Activated T-cell treated with anti-CD3 and anti-CD28 coated beads for 4 hours (primary cell): ENCODE data around the gene CUTA.
"Not testable (repeated sequence)": the region's sequence is repeated elsewhere in the genome, so short reads cannot be mapped to it uniquely, and the experiment has no call there.

ENCODE experiments used
- DNase-seq: peaks from one replicate; pipeline ENCODE4 v3.0.0-alpha.2; 2020

The CUTA gene

DNA sequence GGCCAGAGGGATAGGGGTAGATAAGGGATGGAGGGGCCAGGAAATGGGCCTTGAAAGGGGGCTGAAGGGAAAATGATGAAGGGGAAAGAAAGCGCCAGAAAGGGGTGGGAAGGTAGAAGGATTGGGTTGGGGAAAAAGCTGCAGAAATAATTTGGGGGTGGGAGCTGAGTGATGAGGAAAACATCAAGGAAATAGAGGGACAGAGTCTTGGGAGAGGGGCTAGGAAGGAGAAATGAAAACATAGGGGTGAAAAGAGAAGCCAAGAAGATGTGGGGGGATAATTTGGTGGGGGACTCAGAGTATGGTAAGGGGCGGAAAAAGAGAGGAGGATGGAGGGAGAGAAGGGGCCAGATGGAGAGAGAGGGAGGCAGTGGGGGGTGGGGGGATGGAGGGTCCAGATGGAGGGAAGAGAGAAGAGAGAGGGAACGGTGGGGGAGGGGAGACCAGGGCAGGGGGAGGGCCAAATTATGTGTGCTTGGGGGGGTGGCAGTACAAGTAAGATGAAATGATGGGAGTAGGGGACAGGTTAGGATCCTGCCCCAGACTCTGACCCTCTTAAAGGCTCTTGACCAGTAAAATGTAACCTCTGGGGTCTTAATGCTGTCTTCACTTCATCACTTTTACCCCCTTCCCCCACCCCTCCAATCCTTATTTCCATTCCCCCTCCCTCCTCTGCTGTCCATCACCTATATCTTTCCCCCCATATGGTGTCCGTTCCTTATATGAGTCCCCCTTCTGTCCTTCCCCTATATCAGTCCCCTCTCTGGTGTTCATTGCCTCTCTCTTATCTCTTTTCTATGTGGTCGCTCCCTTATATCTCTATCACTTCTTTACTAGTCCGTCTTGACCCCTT, 2.8 kb upstream of the CUTA start:
- DNase-seq = no peak

DNA sequence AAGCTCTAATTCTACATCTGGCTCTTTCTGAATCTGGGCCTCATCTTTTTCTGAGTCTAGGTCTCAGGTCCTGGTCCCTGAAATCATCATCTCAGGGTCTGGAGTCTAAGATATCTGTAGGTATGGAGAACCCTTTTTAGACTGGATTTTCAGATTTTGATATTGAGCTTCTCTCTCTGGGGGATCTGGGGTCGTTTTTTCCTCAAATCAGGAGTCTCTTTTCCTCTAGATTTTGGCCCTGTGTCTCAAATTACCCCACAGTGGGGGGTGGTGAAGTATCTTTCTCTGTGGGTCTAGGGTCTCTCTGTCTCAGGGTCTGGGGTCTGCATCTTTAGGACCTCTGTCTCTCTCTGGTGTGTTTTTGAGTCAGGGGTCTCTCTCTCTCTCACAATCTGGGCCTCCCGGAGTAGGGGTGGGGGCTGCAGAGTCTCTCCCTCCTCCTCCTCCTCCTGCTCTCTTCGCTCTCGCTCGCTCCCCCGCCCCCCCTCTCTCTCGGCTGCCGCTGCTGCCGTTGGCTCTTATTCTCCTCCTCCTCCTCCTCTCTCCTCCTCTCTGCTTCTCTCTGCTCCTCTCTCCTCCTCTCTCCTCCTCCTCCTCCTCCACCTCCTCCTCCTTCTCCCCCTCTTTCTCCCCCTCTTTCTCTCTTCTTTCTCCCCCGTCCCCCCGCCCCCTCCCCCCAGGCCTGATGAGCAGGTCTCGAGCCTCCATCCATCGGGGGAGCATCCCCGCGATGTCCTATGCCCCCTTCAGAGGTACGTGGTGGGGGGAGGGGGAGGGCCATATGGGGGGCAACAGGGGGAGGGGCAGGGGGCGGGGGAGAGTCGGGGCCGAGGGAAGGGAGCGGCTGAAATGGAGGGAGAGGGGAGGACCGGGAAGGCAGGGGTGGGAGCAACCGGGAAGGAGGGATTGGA, 1.9 kb upstream of the CUTA start, which contains the start of gene SYNGAP1:
SYNGAP1 (plus strand) TSS at position 486 of the 911 bp plus-strand sequence; CDS start at position 686, 200 bp downstream.
- DNase-seq = peak; percentile 47

DNA sequence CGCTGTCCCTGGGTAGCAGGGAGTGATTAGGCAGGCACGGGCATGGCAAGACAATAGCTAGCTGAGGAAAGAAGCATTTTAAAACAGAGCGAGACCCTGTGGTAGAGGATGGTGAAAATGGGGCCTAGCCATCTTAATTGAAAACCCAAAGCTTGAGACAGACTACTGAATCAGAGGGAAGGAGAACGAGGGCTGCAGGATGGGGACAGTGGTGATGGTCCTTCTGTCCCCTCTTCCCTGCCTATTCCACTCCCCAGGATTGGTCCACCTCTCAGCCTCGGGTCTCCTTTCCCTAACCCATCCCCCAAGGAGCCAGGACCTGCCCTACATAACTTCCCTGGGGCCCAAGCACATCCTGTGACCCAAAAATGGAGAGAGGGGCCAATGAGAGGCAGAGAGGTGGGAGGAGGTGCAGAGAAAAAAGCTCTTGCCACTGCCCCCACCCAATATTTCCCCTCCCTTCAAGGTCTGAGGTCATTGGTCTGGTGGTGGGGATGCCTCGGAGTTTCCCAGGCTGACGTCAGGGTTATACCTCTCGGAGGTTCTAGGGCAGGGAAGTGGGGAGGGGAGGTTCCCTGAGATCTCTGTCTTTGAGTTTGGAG, 884 bp upstream of the CUTA start:
- DNase-seq = no peak

DNA sequence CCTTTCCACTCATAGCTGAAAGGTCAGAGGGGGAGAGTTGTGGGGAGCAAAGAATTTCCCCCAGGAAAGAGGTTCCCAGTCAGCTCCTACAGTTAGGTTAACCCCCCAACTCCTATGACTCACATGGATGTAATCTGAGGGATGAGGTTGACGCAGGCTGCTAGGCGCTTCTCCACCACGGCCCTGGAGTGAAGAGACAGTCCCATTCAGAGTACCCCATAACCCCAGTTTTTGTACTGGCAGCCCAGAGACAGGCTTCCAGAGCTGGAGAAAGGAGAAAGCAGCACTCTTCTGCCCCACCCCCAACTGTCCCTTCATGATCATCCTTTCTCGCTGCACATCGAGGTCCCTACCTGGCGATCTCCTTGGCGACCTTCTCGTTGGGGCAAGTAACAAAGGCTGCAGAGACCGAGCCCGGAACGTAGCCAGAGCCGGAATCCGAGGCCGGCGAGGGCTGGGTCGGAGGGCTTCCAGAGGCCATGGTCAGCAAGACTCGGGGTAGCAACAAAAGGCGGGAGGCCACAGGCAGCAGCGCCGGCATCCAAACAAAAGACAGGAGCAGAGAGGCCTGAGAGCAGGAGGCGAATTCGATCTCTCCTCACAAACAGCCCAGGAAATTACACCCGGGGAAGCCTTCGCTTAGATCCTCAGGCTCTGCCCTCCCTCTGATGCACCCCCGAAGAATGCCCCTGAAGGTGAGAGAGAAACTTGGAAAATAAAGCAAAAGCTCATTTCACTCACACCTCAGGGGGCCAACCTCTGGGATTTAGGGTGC, 592 bp downstream of the CUTA start:
- no peak for DNase-seq

DNA sequence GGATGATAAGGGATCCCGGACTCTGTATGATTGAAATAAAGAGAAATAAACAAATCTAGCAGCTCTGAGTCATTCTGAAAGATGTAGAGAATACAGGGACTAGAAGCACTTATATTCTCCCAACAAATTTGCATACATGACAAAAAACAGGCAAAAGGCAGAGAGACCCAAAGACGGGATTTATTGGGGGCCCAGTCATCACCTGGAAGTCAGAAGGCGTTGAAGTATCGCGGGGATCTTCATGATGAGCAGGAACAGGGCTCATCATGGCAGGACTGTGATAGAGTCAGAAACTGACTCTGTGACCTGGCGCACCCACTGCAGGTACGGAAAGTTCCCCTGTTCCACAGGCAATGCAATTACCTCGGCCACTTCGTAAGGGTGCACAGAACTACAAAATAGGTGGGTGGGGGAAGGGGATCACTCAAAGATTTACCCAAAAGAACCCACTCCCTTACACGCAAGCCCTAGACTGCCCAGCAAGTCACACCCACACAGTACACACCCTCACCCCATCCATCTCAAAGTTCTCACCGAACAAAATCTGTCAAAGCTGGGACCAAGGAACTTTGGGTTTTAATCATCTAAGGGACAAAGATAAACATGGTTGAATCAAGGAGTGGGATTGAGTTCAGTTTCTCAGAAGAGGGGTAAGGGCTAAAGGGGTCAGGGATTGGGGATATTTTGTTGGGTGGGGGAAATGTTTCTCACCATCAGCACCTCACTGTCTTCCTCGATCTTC, 1.4 kb downstream of the CUTA start:
- DNase-seq = no peak

DNA sequence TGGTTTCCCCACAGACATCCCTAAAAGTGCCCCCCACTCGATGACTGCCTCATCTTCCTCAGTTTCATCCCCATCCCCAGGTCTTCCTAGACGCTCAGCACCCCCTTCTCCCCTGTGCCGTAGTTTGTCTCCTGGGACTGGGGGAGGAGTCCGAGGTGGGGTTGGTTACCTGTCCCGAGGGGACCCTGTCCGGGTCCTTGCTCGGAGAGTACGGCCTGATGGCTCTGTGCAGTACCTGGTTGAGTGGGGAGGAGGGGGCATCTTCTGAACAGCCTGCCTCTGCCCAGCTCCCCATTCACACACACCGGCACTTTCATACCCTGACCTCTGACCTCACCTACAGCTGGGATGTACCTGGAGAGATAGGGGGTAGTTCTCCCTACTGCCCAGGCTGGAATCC, 2.1 kb downstream of the CUTA start:
- no peak for DNase-seq

DNA sequence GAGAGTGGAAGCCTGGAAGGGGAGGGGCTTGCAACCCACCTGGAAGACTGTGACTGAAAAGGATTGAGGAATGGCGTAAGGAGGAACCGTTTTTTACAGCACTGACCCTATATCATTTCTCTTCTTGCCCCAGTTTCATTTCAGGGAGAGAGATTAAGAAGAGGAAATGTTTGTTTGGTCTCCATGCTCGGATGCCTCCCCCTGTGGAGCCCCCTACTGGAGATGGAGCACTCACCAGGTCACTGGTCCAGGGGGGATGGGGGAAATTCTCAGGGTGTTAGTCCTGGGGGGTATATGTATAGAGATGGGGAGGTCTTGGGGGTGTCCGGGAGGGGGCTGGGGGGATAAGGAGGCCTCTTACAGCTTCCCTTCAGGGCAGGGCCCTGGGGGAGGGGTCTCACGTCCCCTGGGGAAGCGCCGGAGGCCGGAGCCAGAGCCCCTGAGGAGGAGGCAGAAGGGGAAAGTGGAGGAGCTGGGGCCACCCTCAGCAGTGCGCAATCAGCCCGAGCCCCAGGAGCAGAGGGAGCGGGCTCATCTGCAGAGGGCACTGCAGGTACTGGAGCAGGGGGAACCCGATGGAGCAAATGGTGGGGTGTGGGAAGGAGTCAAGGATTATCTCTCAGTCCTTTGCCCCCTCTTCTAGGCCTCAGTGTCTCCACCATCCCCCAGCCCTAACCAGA, 3.2 kb downstream of the CUTA start:
- no peak for DNase-seq

DNA sequence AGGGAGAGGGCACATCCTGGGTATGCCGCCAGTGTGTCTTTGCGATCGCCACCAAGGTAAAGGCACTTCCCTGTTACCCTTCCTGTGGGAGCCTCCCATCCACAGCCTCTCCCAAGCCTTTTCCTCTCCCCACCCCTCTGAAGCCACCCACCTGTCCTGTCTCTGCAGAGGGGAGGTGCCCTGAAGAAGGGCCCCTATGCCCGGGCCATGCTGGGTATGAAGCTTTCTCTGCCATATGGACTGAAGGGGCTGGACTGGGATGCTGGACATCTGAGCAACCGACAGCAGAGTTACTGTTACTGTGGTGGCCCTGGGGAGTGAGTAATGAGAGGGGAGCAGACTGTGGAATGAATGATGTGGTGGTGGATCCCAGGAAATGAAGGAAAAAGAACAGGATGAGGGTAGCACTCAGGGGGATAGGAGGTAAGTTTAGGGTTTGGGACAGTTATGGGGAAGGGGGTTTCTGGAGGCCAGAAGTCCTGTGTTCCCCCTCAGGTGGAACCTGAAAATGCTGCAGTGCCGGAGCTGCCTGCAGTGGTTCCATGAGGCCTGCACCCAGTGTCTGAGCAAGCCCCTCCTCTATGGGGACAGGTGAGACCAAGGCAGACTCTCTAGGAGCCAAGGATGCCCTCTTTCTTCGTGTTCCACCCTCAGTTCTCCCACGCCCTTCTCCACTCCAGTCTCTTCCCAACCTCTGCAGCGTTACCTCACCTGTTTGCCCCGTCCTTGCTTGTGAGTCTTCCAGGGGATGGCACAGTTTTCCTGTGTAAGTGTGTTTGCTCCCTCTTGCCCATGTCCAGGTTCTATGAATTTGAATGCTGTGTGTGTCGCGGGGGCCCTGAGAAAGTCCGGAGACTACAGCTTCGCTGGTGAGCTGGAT, 4.4 kb downstream of the CUTA start:
- DNase-seq = no peak

DNA sequence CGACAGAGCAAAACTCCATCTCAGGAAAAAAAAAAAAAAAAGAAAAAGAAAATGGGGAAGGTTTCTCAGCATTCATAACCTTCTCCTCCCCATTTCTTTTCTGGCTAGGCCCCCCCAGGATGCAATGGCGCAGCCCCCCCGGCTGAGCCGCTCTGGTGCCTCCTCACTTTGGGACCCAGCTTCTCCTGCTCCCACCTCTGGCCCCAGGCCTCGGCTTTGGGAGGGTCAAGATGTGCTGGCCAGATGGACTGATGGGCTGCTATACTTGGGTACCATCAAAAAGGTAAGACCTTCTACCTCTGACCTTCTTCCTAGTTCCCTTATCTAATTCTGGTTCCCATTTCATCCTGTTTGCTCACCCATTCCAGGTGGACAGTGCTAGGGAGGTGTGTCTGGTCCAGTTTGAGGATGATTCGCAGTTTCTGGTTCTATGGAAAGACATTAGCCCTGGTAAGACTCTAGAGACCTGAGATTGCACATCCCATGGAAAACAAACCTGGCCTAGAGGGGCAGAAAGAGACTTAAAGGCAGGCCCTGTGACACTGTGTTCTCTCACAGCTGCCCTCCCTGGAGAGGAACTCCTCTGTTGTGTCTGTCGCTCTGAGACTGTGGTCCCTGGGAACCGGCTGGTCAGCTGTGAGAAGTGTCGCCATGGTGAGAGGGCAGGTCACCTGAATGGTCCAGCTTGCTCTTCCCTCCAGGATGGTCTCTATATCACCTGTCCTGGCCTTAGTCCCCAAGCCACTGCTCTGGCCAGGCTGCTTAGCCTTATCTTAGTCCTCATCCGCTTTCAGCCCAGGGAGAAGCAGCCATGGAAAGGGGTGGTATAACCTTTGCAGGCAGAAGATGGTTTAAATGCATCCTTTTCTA, 5.5 kb downstream of the CUTA start:
- DNase-seq = no peak

DNA sequence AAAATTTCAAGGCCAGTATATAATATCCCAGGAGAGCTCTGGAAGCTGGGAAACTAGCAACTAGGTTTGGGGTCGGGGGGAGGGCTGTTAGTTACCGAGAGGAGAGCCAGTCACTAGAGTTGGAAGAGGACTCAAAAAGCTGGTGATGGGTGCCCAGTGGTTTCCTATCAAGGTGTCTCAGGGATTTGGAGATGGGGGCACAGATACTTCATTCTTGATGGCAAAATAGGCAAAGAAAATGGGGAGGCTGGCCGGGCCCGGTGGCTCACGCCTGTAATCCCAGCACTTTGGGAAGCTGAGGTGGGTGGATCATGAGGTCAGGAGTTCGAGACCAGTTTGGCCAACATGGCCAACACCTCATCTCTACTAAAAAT, 6.3 kb downstream of the CUTA start:
- no peak for DNase-seq

DNA sequence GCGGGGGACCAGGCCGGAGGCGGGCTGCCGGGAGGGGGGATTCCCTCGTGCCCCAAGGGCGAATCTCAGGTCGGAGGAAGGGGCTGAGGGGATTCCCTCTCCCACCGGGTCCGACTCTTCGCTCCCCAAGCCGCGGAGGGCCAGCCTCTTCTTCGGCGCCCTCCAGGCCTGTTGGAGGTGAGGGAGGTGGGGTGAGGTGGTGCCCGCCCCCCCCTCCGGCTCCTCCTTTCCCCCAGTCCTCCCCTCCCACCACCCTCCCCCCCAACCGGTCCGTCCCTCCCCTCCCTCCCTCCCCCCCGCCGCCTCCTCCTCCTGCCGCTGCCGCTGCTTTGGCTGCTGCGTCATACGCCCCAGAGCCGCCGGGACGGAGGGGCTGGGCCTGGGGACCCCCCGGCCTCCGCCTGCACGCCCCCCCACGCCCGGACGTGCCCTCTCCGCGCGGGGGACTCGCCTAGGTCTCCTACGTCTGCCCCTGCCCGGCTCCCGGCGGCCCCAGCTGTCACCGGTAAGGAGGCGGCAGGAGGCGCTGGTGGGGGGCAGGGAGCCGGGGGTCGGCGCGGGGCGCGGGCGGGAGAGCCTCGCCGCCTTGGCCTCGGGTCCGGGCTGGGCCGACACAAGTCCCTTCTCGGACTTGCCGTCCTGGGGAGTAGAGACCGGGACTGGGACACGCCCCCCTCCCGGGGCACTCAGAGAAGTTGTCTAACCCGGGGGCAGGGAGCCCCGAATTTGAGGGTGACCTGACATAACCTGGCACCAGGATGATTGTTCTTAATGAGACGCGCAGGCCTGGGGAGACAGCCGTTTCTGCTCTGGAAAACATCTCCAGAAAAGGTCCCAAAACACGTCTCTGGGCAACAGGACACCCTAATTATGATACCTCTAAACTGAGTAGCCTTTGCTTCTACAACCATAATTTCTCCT, 6.9 kb downstream of the CUTA start, which contains the start of gene PHF1:
PHF1 (plus strand) TSS at position 304 of the 921 bp plus-strand sequence. CDS start 1,250 bp downstream, outside the sequence.
- peak; percentile 71 for DNase-seq

DNA sequence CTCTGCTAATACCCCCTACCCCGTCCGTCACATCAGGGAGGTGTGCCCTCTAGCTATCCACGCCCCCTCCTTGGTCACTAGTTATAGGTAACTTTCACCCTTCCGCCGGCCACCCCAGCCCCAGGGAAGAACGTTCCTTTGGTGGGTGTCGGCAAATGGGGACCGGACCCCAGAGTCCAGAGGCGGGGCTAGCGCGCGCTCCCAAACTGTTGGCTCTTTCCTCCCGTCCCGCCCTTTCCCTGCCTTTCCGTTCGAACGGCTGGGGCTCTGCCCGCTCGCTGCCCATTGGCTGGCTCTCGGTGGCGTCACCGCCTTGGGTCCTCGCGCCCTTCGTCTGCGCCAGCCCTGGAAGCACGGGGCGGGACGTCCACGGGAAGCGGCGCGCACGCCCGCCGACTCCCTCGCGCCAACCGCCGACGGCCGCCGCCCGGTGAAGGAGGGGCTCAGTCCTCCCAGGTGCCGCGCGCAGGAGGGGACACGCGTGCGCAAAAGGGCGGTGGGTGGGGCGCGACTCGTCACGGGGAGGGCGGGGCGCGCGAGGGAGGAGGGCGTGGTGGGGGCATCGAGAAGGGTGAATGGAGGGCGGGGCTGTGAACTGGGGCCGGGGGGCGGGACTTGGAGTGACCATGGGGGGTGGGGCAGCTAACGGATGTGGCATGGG, 7.7 kb downstream of the CUTA start:
- DNase-seq = peak; percentile 98

DNA sequence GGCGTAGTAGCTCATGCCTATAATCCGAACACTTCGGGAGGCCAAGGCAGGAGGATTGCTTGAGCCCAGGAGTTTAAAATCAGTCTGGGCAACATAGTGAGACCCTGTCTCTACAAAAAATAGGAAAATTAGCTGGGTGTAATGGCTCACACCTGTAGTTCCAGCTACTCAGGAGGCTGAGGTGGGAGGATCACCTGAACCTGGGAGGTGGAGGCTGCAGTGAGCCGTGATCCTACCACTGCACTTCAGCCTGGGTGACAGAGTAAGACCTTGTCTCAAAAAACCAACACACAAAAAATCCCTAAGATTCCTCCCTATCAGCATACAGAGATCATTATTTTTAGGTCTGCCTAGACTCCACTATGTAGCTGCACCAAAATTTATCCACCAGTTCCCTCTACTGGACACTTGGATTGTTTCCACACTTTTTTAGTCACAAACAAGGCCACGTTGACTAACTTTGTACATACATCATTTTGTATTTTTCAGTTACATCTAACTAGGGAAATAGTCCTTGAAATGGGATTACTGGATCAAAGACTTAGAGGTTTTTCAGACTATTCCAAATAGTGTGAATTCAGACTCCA, 10.7 kb downstream of the CUTA start:
- no peak for DNase-seq

DNA sequence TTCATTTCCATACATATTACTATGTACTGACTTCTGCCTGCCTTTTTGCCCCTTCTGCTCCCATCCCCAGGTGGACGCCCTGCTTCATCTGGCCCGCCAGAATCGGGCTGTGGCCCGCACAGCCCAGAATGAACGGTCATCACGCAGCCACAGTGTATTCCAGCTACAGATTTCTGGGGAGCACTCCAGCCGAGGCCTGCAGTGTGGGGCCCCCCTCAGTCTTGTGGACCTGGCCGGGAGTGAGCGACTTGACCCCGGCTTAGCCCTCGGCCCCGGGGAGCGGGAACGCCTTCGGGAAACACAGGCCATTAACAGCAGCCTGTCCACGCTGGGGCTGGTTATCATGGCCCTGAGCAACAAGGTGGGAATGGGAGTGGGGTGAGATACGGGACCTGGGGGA, 11.8 kb downstream of the CUTA start:
- no peak for DNase-seq

DNA sequence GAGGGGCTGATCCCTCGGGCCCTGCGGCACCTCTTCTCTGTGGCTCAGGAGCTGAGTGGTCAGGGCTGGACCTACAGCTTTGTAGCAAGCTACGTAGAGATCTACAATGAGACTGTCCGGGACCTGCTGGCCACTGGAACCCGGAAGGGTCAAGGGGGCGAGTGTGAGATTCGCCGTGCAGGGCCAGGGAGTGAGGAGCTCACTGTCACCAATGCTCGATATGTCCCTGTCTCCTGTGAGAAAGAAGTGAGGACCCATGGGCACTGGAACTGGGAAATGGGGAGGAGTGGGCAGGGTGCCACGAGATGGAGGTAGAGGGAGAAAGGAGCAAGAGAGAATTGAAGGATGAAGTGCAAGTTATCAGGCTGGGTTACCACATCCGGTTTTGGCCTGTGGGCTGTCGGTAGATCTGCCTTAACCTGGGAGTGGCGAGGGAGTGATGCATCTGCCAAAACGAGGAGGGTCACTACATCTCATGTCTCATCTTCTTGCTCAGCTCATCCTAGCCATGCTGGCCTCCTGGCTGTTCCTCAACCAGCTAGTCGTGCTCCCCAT, 12.4 kb downstream of the CUTA start:
- DNase-seq = no peak

DNA sequence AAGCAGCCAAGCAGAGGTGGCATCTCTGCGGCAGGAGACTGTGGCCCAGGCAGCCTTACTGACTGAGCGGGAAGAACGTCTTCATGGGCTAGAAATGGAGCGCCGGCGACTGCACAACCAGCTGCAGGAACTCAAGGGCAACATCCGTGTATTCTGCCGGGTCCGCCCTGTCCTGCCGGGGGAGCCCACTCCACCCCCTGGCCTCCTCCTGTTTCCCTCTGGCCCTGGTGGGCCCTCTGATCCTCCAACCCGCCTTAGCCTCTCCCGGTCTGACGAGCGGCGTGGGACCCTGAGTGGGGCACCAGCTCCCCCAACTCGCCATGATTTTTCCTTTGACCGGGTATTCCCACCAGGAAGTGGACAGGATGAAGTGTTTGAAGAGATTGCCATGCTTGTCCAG, 13.0 kb downstream of the CUTA start:
- DNase-seq = no peak

DNA sequence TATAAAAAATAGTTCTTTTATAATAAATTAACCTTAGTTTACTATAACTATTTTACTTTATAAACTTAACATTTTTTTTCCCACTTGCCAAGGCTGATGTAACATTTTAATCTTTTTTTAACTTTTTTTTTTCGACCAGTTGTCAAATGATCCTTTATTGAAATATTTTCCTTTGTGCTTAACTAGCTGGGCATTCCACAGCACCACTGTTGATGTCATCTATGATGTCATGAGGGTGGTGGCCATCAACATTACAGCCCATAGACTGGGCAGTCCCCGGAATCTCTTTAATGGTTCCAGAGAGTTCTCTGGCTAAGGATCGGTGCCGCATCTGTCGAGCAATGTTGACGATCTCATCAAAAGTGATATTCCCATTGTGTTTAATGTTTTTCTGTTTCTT, 18.0 kb downstream of the CUTA start:
- not testable (repeated sequence) for DNase-seq
